H1 (cell line): Measurements from ENCODE around the gene SECISBP2. TPM values are rescaled to one million over a fixed set of nuclear protein-coding genes. Genes with fewer than 3 reads are reported as not detected.

Experiments
- CHD7 ChIP-seq: fragments of 300-600 bp; sonication (generic); IDR thresholded peaks from 2 replicates; pipeline ENCODE4 v1.7.1; 2012; ENCODE audit warnings: low read length, moderate library complexity, mild to moderate bottlenecking, inconsistent platforms; ENCODE audit not compliant: insufficient replicate concordance
- E2F6 ChIP-seq: IDR thresholded peaks from 2 replicates; pipeline ENCODE4 v1.6.1; 2012; ENCODE audit warnings: inconsistent platforms
- EZH2 ChIP-seq: fragments of 200-600 bp; sonication (generic); IDR thresholded peaks from 2 replicates; pipeline ENCODE4 v1.7.1; 2012; ENCODE audit warnings: low read depth, mild to moderate bottlenecking, moderate library complexity, low read length, inconsistent platforms; ENCODE audit not compliant: severe bottlenecking
- POLR2AphosphoS5 ChIP-seq: IDR thresholded peaks from 2 replicates; pipeline ENCODE4 v1.6.1; 2011; ENCODE audit warnings: low read depth, low read length
- RBBP5 ChIP-seq: IDR thresholded peaks from 2 replicates; pipeline ENCODE4 v1.7.1; 2012; ENCODE audit warnings: low read depth, mild to moderate bottlenecking, inconsistent platforms, low read length, moderate library complexity, borderline replicate concordance
- RFX5 ChIP-seq: IDR thresholded peaks from 2 replicates; pipeline ENCODE4 v1.6.1; 2011; ENCODE audit warnings: low read depth, low read length, improper control_type of control experiment, borderline replicate concordance
- SP2 ChIP-seq: IDR thresholded peaks from 2 replicates; pipeline ENCODE4 v1.6.1; 2012; ENCODE audit warnings: mild to moderate bottlenecking, low read length, inconsistent platforms
- ZNF274 ChIP-seq: IDR thresholded peaks from 2 replicates; pipeline ENCODE4 v1.7.0; 2012; ENCODE audit warnings: low read length, borderline replicate concordance; ENCODE audit errors: extremely low read depth
- polyA plus RNA-seq, 7 experiments: library from polyadenylated mRNA; depleted of rRNA in 3 of 7; stranded (reverse) in 5 of 7; unstranded in 2 of 7; fragments of >200 nt in 5 of 7; fragments of 200-250 nt in 2 of 7; gene quantifications; 1 replicate in 5 of 7; 2 replicates in 1 of 7; 4 replicates in 1 of 7; pipeline versions ENCODE4 v1.2.1 to v1.2.3, GENCODE V29; 2011 to 2013; ENCODE audit warnings: missing spikeins in 2 of 7, mixed read lengths in 2 of 7
- total RNA-seq: library from RNA; stranded (reverse); fragmentation: NEBNext Ultra II Directional; extraction: Animal tissue kit (Norgen Biotek cat#: 25700); gene quantifications from 2 replicates; pipeline ENCODE4 v1.2.1, GENCODE V29; 2021

Gene SECISBP2
- total and polyA plus RNA-seq, 2 of the 8 experiments (the other 6 are each of a cell fraction or from before 2014, with no cell fraction given), result 39.0 to 61.7 TPM

DNA sequence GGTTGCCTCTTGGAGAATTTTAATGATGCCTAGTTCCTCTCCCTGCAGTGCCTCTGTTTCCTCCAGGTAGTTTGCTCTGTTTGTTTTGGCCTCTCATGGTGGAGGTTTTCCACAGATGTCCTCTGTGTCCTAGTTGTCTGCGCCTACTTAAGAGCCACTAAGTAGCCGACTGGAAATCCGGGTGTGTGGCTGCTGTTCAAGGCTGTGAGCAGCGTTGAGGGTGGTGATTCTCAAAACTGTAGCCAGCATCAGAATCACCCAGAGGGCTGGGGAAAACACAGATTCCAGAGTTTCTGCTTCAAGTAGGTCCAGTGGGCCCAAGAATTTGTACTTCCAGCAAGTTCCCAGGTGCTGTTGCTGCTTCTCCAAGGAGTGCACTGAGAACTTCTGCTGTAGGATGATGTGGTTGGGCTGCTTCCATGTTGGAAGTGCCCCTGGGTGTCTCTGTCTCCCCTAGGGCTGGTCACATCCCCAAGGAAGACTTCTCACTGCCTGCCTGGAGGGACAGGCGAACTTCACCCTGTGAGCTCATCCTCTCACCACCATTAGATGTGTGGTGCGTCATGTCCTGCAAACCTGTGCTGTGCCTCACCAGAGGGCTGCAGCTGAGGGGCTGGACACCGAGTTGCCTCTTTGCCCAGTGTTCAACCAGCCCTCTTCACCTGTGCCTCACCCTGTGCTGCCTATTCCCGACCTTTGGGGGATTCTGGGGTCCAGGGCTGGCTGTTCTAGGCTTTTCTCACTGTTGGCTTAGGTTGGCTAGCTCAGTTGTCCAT, 34.8 kb downstream of the SECISBP2 start (continued):
- TF ChIP-seq CHD7 (no peak), RBBP5 (no peak), RFX5 (no peak), POLR2AphosphoS5 (no peak), SP2 (no peak), ZNF274 (no peak), E2F6 (no peak), EZH2 (no peak)
